Inflammatory macrophage treated with lipopolysaccharide for 4 hours (primary cell): ENCODE measurements around the gene EIF1B.

Source experiments
- DNase-seq: peaks from one replicate; pipeline ENCODE4 v3.0.0-alpha.2; 2020

The EIF1B gene

DNA sequence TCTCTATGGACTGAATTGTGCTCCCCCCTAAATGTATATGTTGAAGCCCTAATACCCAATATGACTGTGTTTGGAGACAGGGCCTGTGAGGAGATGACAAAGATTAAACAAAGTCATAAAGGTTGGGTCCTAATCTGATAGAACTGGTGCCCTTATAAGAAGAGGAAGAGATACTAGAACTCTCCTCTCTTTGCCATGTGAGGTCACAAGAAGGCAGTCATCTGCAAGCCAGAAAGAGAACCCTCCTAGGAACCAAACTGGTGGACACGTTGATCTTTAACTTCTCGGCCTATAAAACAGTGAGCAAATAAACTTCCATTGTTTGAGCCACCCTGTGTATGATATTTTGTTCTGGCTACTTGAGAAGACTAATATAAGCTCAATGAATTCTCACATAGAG is 45.9 kb downstream of the EIF1B start:
- DNase-seq: no peak

DNA sequence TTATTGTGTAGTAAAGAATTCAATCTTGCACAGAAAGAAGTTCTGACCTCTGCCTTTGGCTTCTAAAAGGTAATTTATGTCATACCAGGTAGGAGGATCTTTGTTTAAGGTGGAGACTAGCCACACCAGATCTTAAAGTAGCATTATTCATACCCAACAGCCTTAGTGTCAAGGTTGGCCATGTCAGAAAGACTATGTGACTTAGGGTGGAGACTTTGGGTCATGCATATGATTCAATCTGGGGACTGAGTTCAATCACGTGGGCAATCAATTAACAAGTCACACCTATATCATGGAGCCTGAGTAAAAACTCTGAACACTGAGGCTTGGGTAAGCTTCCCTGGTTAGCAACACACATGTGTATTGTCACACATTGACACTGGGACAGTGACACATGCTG is 48.9 kb downstream of the EIF1B start:
- no peak for DNase-seq
